IgD-negative memory B cell (primary cell): Measurements from ENCODE around the gene BMERB1. TPM values are rescaled to one million over a fixed set of nuclear protein-coding genes. Genes with fewer than 3 reads are reported as not detected.

Experiments used
- H3K27ac Mint-ChIP-seq, 3 donors: one replicate each; pipeline ENCODE4 v1.8.0; 2020 to 2022; ENCODE audit warnings: mild to moderate bottlenecking in 3 of 3, mixed read lengths in 3 of 3, moderate library complexity in 1 of 3
- H3K27me3 Mint-ChIP-seq: one replicate; pipeline ENCODE4 v1.8.0; 2021; ENCODE audit warnings: mixed read lengths
- H3K36me3 Mint-ChIP-seq: one replicate; pipeline ENCODE4 v1.8.0; 2020; ENCODE audit warnings: mild to moderate bottlenecking, mixed read lengths
- H3K4me1 Mint-ChIP-seq, 3 donors: one replicate each; pipeline ENCODE4 v1.8.0; 2020 to 2022; ENCODE audit warnings: mixed read lengths in 3 of 3, mild to moderate bottlenecking in 1 of 3
- H3K4me3 Mint-ChIP-seq, 4 donors: one replicate each; pipeline ENCODE4 v1.8.0; 2020 to 2022; ENCODE audit warnings: mild to moderate bottlenecking in 4 of 4, mixed read lengths in 4 of 4, moderate library complexity in 3 of 4
- H3K9me3 Mint-ChIP-seq, 3 donors: one replicate each; pipeline ENCODE4 v1.8.0; 2020 to 2021; ENCODE audit warnings: mixed read lengths in 3 of 3, mild to moderate bottlenecking in 1 of 3
- polyA plus RNA-seq: library from polyadenylated mRNA; unstranded; fragments of 300-500 nt; fragmentation: Illumina TruSeq; gene quantifications from one replicate; pipeline ENCODE4 v1.2.3, GENCODE V29; 2021

The BMERB1 gene
- polyA plus RNA-seq, 1 donor from 2014 or later, result 4.2 TPM

DNA sequence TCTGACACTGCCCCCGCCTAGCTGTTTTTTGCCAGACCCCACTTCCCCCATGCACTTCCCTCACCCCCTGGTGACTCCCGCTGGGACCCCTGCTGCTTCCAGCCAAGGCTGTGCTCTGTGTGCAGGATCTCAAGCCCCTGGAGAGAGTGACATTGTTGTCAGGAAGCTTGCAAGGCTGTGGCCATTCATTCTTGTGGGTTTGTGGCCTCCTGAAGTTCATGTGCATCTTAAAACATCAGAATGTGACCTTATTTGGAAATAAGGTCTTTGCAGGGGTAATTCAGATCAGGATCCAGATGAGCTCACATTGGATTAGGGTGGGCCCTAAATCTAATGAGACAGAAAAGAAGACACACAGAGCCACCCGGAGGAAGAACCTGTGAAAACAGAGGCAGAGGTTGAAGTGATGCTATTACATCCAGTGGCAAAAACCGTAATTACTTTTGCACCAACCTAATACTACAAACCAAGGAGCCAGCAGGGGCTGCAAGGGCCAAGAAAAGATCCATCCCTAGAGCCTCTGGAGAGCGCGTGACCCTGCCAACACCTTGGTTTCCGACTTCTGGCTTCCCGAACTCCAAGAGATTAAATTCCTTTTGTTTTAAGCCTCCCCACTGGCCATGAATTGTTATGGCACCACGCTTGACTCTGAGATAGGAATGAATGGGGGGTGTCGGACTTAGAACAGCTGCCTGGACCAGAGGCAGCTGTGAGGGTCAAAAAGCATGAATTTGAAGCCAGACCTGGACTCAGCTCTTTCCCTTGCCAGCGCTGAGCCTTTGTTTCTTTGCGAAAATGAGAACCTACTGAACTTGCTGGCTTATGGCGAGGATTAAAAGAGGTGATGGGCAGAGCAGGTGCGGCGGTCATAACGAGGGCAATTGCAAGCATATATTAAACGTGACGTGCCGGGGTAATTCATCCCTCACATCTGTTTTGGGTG is 75.5 kb downstream of the BMERB1 start:
- H3K27ac Mint-ChIP-seq, result no peak overlapping the region
- no peaks in the 10 kb centered on the region for H3K36me3 Mint-ChIP-seq
- H3K27me3 Mint-ChIP-seq, result peaks cover 4% of the 10 kb centered on the region
- H3K9me3 Mint-ChIP-seq, result no peaks in the 10 kb centered on the region
- no peak overlapping the region for H3K4me3 Mint-ChIP-seq
- H3K4me1 Mint-ChIP-seq, result peaks cover 0 to 3% (median 0%) of the 10 kb centered on the region in 3 donors

DNA sequence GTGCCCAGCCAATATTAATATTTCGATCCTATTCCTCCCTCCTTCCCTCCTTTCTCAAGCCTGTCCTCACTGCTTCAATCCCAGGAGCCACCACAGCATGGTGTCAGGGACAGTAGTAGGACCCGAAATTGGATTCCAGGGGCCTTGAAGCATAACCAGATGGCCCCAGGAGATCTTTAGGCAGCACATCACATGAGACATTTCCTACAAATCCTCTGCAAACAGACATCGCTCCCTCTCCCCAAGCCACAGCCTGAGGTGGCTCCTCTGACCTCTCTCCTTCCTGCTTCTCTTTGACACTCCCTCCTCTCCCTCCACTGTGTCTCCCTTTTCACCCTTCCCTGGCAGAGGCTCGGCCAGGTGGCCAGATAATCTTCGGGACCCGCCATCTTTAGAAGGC is 76.6 kb downstream of the BMERB1 start:
- Mint-ChIP-seq H3K27me3 (peaks cover 4% of the 10 kb centered on the region), H3K36me3 (no peaks in the 10 kb centered on the region), H3K9me3 (no peaks in the 10 kb centered on the region), H3K4me3 (no peak overlapping the region), H3K4me1 (peaks cover 0 to 3% (median 0%) of the 10 kb centered on the region in 3 donors), H3K27ac (no peak overlapping the region)

DNA sequence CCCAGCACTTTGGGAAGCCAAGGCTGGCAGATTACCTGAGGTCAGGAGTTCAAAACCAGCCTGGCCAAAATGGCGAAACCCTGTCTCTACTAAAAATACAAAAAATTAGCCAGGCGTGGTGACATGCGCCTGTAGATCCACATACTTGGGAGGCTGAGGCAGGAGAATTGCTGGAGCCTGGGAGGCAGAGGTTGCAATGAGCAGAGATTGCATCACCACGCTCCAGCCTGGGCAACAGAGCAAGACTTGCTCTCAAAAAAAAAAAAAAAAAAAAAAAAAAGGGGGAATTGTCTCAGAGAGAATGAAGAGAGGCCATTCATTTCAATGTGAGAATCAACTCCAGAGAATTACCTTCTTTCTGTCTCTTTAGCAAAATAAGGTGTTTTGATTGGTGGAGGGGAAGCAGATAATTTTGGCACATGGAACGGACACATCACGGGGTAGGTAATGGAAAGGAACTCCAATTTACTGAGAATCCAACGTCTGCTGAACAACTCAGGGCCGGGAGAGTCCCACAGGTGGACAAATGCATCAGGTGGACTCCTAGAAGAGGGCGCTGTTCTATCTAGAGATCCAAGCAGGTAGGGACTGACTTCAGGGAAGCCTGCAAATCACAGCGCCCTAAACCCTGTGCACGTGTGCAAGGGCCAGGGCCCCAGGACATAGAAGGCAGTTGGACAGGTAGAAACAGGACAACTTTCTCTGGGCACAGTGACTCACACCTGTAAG is 77.5 kb downstream of the BMERB1 start:
- H3K36me3 Mint-ChIP-seq, result no peaks in the 10 kb centered on the region
- peaks cover 0 to 3% (median 0%) of the 10 kb centered on the region in 3 donors for H3K4me1 Mint-ChIP-seq
- H3K4me3 Mint-ChIP-seq, result peak overlapping the region in 1 of 4 donors; percentile 17
- peaks cover 3% of the 10 kb centered on the region for H3K27me3 Mint-ChIP-seq
- no peaks in the 10 kb centered on the region for H3K9me3 Mint-ChIP-seq
- H3K27ac Mint-ChIP-seq, result no peak overlapping the region

DNA sequence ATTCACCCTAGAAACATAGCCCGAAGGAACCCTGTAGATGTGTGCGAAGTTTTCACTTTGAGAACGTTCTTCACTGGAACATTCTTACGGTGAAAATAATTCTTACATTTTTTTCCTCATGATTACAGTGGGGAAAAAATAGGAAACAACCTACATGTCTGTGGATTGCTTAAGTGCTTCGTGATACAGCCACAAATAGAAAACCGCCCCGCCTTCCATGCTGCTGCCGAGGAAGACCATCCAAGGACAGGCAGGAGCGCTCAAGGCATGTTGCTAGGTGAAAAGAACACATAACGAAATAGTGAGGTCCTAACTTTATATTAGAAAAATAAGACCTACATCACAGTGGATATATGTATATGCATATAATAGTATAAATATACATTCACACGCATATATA is 78.8 kb downstream of the BMERB1 start:
- no peaks in the 10 kb centered on the region for H3K9me3 Mint-ChIP-seq
- H3K4me3 Mint-ChIP-seq, result no peak overlapping the region
- no peaks in the 10 kb centered on the region for H3K36me3 Mint-ChIP-seq
- peaks cover 0 to 1% (median 0%) of the 10 kb centered on the region in 3 donors for H3K4me1 Mint-ChIP-seq
- no peak overlapping the region for H3K27ac Mint-ChIP-seq
- H3K27me3 Mint-ChIP-seq, result peaks cover 3% of the 10 kb centered on the region

DNA sequence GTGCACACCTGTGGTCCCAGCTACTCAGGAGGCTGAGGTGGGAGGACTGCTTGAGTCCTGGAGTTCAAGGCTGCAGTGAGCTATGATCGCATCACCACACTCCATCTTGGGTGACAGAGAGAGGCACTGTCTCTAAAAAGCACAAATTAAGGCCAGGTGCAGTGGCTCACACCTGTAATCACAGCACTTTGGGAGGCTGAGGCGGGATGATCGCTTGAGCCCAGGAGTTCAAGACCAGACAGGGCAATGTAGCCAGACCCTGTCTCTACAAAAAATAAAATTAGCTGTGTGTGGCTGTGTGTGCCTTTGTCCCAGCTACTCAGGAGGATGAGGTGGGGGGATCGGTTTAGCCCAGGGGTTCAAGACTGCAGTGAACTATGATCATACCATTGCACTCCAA is 81.6 kb downstream of the BMERB1 start:
- peaks cover 0 to 4% (median 1%) of the 10 kb centered on the region in 3 donors for H3K4me1 Mint-ChIP-seq
- H3K27ac Mint-ChIP-seq, result no peak overlapping the region
- no peaks in the 10 kb centered on the region for H3K9me3 Mint-ChIP-seq
- no peaks in the 10 kb centered on the region for H3K27me3 Mint-ChIP-seq
- H3K4me3 Mint-ChIP-seq, result no peak overlapping the region
- H3K36me3 Mint-ChIP-seq, result no peaks in the 10 kb centered on the region

DNA sequence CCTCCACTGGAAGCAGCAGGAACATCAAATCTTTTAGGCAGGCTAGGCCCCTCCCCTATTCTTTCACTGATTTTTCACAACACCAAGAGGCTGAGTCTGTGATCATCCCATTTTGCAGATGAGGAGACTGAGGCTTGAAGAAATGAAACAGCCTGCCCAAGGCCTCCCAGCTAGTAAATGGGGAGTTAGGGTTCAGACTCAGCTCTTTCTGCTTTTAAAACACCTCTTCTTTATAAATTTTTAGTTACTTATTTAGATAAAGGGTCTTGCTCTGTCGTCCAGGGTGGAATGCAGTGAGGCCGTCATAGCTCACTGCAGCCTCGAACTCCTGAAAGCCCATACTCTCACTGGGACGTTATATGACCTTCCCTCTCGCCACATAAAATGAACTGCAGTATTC is 82.2 kb downstream of the BMERB1 start:
- no peaks in the 10 kb centered on the region for H3K36me3 Mint-ChIP-seq
- H3K4me3 Mint-ChIP-seq, result no peak overlapping the region
- no peak overlapping the region for H3K27ac Mint-ChIP-seq
- no peaks in the 10 kb centered on the region for H3K9me3 Mint-ChIP-seq
- no peaks in the 10 kb centered on the region for H3K27me3 Mint-ChIP-seq
- peaks cover 0 to 5% (median 1%) of the 10 kb centered on the region in 3 donors for H3K4me1 Mint-ChIP-seq

DNA sequence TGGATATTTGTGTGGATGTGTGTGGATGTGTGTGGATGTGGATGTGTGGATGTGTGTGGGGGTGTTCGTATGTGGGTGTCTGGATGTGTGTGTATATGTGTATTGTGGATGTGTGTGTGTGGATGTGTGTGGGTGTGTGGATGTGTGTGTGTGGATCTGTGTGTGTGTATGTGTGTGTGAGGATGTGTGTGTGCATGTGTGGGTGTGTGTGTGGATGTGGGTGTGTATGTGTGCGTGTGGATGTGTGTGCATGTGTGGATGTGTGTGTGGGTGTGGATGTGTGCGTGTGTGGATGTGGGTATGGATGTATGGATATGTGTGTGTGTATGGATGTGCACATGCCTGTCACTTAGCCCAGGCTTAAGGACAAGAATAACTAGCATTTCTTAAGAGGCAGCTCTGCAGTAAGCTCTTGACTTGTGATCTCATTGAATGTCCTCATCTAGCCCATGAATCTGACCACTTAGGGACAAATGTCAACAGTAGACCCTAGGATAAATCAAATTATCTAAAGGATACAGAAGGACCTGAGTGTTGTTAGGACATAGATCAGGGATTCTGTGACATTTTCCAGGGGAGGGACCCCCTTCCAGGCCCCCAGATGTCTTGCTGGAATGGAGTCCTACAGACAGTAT is 83.5 kb downstream of the BMERB1 start:
- peaks cover 3 to 6% (median 5%) of the 10 kb centered on the region in 3 donors for H3K4me1 Mint-ChIP-seq
- no peak overlapping the region for H3K27ac Mint-ChIP-seq
- no peaks in the 10 kb centered on the region for H3K27me3 Mint-ChIP-seq
- no peaks in the 10 kb centered on the region for H3K9me3 Mint-ChIP-seq
- no peak overlapping the region for H3K4me3 Mint-ChIP-seq
- peaks cover under 1% of the 10 kb centered on the region for H3K36me3 Mint-ChIP-seq

DNA sequence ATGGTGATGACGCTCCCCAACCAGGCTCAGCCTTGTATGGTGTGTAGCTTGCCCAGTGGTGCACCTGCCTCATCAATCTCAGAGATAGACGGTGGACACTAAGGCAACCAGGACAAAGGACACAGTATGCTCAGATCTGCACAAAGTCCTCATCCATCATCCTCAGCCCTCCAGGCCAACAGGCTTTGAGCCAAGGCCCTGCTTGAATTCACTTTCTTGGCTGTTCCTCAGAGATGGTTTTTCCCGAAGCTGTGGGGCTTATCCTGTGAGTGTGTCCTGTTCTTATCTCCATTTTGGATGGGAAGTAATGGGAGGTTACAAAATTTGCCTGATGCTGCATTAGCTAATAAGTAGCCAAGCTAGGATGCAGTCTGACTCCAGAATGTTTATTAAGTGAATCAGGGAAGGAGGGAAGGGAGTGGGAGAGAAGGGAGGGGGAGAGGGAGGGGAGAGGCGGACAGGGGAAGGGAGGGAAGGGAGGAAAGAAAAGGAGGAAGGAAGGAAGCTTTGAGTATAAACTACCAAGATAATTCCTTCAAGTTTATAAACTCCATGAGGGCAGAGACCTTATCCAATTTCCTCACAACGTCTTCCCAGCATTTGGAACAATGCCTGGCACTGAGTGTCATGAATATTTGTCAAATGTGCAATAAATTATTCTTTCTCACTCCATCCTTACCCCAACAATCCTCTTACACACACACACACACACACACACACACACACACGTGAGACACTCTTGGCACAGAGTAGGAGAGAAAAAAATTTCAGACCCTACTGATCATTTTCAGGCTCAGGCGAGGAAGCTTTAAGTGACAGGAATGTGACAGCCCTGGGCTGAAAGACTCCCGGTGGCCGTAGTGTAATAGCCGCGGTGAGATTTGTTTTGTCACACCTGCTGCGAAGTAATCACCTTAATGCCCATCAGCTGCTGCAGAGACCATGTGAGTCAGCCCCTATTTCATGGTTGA is 84.3 kb downstream of the BMERB1 start:
- Mint-ChIP-seq H3K36me3 (peaks cover 1% of the 10 kb centered on the region), H3K4me1 (peaks cover 8 to 14% (median 11%) of the 10 kb centered on the region in 3 donors), H3K9me3 (no peaks in the 10 kb centered on the region), H3K27me3 (no peaks in the 10 kb centered on the region), H3K27ac (no peak overlapping the region), H3K4me3 (no peak overlapping the region)

DNA sequence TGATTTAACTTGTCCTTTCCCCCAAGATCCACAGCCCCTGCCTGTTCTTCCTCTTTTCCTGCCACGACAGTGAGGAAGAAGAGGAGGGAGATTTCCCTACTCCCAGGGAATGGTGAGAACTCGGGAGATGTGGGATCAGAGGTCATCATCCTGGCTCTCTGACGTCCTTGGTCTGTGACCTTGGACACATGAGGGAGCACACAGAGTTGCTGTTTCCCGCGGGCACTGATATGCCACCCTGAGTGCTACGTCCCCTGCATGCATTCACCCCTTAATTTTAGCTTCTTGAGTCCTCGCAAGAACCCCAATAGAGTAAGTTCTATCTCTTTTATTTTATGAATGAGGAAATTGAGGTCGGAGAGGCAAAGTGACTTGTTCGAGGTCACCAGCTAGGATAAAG is 85.4 kb downstream of the BMERB1 start:
- Mint-ChIP-seq H3K27ac (no peak overlapping the region), H3K27me3 (no peaks in the 10 kb centered on the region), H3K4me1 (peaks cover 8 to 14% (median 11%) of the 10 kb centered on the region in 3 donors), H3K9me3 (no peaks in the 10 kb centered on the region), H3K4me3 (no peak overlapping the region), H3K36me3 (peaks cover 1% of the 10 kb centered on the region)

DNA sequence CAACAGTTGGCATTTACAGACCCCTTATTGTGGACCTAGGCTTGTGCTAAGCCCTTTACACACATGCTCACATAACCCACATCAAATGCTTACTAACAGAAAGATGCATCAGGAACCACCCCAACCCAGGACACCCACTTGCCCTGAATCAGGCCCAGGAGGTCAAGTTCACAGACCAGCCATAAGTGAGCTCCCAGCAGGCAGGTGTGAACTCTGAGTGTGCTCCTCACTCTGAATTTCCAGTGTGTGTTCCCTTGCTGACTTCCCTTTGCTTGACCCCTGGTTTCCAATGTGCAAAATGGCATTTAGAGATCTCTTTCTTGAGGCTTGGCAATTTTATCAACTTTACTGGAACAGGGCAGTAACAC is 87.0 kb downstream of the BMERB1 start:
- Mint-ChIP-seq H3K9me3 (no peaks in the 10 kb centered on the region), H3K27me3 (no peaks in the 10 kb centered on the region), H3K27ac (no peak overlapping the region), H3K4me1 (peaks cover 8 to 14% (median 11%) of the 10 kb centered on the region in 3 donors), H3K4me3 (no peak overlapping the region), H3K36me3 (peaks cover 1% of the 10 kb centered on the region)

DNA sequence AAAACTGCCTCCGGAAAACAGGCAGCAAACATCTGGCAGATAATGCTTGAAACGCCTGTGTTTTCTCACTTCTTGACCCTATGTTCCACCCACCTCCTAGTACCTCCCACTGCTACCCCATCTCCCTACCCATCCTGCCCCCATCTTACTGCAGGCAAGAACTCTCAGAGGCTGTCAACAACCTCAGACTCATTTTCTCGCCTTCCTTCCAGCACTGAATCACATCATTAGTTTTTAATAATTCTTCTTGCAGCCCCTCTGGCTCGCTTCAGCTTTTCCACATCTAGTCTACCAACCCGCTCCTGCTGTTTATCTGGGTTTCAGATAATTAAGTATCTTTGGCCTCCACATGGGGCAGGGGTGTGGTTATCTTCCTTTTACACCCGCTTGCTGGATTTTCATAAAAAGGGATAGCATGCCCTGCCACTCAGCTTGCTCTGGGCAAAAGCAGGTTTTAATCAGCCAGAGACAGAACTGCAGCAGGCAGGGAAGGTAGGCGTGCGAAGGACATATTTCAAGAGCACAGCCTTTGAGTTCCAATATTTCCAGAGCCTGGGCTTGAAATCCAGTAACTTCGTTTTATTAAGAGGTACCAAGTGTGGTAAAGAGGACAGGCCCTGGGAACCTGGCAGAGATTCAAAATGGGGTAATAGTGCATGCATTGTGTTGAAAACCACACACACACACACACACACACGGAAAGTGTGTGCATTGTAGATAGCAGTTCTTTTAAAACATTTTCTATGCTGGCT is 87.5 kb downstream of the BMERB1 start:
- H3K36me3 Mint-ChIP-seq, result peaks cover 1% of the 10 kb centered on the region
- H3K4me1 Mint-ChIP-seq, result peaks cover 8 to 14% (median 11%) of the 10 kb centered on the region in 3 donors
- peak overlapping the region in 1 of 3 donors; percentile 41 for H3K27ac Mint-ChIP-seq
- H3K9me3 Mint-ChIP-seq, result no peaks in the 10 kb centered on the region
- peak overlapping the region in 1 of 4 donors; percentile 12 for H3K4me3 Mint-ChIP-seq
- H3K27me3 Mint-ChIP-seq, result no peaks in the 10 kb centered on the region

DNA sequence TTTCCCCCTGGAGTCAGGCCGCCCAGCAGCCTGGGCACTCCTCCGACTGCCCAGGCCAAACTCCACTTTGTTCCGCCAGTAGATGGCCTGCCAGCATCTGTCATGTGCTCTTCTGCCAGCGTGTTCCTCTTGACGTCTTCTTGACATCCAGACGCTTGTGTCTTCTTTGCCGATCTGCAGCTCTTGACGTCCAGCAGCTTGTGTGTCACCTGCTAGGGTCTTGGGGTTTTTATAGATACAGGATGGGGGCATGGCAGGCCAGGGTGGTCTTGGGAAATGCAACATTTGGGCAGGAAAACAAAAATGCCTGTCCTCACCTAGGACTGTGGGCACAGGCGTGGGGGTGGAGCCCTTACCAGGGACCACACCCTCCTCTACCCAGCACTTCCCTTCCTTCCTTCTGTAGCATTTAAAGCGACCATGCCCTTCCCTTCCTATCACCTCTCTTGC is 88.7 kb downstream of the BMERB1 start:
- H3K36me3 Mint-ChIP-seq, result peaks cover 1% of the 10 kb centered on the region
- peak overlapping the region; percentile 44 to 84 (median 70) for H3K4me3 Mint-ChIP-seq
- H3K4me1 Mint-ChIP-seq, result peaks cover 8 to 14% (median 13%) of the 10 kb centered on the region in 3 donors
- no peaks in the 10 kb centered on the region for H3K27me3 Mint-ChIP-seq
- no peaks in the 10 kb centered on the region for H3K9me3 Mint-ChIP-seq
- H3K27ac Mint-ChIP-seq, result peak overlapping the region in 1 of 3 donors; percentile 41

DNA sequence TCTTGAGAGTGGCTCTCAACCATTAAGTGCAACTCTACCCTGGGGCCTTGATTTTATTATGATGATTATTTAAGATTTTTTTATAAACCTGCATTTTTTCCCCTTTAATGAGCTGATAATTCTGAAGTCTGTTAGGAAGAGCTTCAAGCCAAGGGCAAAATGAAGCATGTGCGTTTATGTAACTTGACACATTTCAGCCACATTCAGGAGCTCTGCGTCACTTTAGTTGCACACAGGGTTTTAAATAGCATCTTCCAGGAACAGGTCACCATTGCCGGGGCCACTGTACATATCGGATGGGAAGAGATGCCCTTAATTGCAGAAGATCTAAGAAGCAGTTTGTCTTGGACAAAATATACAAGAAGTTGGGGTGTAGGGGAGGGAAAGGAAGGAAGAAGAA is 89.6 kb downstream of the BMERB1 start:
- Mint-ChIP-seq H3K9me3 (no peaks in the 10 kb centered on the region), H3K27me3 (no peaks in the 10 kb centered on the region), H3K4me3 (no peak overlapping the region), H3K36me3 (peaks cover 1% of the 10 kb centered on the region), H3K4me1 (peaks cover 8 to 14% (median 13%) of the 10 kb centered on the region in 3 donors), H3K27ac (no peak overlapping the region)
